HuH-7 (cell line): ENCODE measurements around the gene MOXD1.
"Not testable (repeated sequence)": the region's sequence is repeated elsewhere in the genome, so short reads cannot be mapped to it uniquely, and the experiment has no call there.

Experiments
- DNase-seq: peaks from one replicate; pipeline ENCODE4 v3.0.0; 2011; ENCODE audit warnings: low spot score

Gene MOXD1

GRCh38 chr6:132282696-132283095 lies 118.6 kb downstream of the MOXD1 start:
- no peak for DNase-seq

DNA sequence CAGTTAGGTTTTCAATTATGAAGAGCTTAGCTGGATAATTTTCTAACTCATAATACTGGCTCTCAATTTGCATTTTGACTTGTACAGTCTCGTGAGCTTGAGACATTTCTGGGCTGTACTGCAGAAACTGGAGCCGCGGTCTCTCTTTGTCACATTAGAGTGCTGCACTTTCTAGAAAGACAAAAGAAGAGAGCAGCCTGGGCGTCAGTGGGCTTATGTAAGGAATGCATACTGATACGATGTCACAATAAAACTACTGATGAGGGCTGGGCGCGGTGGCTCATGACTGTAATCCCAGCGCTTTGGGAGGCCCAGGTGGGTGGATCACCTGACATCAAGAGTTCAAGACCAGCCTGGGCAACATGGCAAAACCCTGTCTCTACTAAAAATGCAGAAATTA lies 120.8 kb downstream of the MOXD1 start:
- no peak for DNase-seq

GRCh38 chr6:132279592-132280139 lies 121.6 kb downstream of the MOXD1 start:
- DNase-seq, result peak; percentile 50

DNA sequence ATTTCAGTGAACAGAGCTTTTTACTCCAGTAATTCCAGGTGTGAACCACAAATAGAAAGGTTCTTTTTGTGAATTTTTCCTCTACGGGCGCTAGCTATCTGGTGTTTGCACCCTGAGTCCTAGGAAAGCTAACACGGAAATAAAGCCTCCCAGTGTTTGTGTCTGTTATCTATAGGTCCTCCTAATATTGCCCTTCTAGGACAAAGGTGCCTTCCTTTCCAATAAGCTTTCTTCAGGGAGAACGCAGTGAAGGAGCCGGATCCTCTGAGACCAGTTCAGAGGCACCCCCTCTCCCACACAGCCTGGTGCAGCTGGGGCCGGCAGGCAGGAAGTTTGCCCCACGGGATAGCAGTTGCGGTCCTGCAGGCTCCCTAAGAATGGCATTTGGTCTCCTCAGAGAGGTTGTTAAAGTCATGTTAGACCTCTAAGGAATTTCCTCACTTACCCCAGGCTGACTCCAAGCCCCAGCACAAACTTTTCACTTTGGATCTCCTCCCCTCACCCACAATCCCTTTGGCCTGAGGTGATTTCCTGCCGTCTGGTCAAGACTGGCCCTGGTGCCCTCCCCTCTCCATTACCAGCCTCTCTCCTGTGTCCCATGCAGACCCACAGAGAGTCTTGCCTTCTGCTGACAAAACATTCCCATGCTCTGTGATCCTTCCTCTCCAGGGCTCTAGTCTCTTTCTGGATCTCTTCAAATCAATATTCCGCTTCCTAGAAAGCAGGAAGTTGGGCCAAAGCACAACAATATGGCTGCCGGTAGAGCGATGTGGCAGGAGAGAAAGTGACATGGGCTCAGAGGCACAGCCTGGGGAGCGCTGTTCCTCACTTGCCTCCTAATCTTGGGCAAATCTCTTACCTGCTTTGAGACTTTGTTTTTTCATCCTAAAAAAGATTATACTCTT lies 126.0 kb downstream of the MOXD1 start:
- no peak for DNase-seq

GRCh38 chr6:132272776-132273175 lies 128.5 kb downstream of the MOXD1 start:
- no peak for DNase-seq

DNA sequence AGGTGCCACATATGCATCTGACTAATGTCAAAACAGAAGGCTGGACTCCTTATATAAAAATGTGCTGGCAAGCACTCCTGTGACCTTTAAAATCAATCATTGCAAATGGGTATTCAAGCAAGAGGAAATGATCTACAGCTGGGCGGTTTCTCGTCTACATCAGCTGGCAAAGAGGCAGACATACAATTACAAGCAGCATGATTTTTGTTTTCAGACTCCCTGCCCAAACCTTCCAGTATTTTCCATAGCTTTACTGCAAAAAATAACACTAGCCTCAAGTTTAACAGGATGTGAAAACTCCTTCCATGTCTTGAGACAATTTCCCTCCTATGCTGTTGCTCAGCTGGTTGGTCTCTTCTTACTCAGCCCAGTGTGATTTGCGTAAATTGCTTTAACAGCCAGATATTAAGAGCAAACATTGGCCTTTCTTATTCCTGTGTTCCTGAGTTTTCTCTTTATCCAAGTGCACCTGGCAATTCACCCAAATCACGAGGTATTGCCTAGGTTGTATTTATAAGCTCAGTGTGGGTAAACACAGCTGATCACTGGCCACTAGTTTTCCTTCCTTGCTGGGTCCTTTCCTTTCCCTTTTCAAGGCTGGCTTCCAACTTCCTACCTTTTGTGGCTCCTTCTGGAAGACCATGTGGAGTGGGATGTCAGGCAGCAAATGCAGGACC lies 130.4 kb downstream of the MOXD1 start:
- no peak for DNase-seq

GRCh38 chr6:132268666-132269065 lies 132.6 kb downstream of the MOXD1 start:
- not testable (repeated sequence) for DNase-seq

GRCh38 chr6:132268209-132268608 lies 133.1 kb downstream of the MOXD1 start:
- DNase-seq, result no peak

DNA sequence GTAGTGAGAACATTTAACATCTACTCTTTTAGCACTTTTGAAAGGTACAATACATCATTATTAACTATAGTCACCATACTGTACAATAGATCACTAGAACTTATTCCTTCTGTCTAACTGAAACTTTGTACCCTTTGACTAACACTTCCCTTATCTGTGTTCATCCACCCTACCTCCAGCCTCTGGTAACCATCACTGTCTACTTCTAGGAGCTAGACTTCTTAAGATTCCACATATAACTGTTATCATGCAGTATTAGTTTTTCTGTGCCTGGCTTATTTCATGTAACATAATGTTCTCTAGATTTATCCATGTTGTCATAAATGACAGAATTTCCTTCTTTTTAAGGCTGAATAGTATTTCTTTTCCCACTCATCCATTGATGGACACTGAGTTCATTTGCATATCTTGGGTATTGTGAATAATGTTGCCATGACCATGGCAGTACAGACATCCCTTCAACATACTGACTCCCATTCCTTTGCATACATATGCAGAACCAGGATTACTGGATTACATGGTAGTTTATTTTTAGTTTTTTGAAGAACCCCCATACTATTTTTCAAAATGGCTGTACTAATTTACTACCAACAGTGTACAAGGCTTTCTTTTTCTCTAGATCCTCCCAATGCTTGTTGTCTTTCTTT lies 135.7 kb downstream of the MOXD1 start:
- no peak for DNase-seq

GRCh38 chr6:132264021-132264500 lies 137.2 kb downstream of the MOXD1 start:
- no peak for DNase-seq

DNA sequence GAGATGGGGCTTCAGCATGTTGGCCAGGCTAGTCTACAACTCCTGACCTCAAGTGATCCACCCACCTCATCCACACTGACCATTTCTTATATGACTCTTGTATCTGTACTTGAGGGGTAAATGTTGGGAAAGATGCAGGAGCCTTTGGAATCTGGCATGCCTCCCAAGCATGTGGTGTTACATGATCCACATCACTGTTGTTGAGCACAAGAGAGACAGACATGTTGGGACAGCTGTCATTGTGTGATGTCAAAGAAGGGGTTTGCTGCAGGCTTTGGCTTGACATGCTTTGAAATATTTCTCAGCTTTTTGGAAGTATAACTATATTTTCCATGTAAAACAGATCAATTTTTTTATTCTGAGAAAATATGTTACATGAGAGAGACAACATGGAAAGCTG lies 139.9 kb downstream of the MOXD1 start:
- DNase-seq, result no peak

DNA sequence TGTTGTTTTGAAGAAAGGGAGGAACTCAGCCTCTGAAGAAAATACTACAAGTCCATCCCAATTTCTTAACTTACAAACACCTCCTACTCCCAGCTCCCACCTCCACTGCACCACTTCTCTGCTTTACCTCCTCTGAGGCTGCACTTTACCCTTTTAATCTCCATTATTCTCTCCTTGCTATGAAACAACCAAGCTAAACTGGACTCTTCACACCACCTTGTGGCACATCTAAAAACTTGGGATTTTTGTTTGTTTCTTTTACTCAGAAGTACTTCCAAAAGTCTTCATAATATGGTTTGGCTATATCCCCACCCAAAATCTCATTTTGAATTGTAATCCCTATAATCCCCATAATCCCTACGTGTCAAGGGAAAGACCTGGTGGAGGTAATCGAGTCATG lies 142.2 kb downstream of the MOXD1 start:
- peak; percentile 22 for DNase-seq

- DNase-seq, result no peak
Measured at GRCh38 chr6:132257561-132257960, 143.7 kb downstream of the MOXD1 start.

GRCh38 chr6:132256457-132256856 lies 144.8 kb downstream of the MOXD1 start:
- no peak for DNase-seq

- no peak for DNase-seq
Measured at GRCh38 chr6:132253906-132254305, 147.4 kb downstream of the MOXD1 start.

DNA sequence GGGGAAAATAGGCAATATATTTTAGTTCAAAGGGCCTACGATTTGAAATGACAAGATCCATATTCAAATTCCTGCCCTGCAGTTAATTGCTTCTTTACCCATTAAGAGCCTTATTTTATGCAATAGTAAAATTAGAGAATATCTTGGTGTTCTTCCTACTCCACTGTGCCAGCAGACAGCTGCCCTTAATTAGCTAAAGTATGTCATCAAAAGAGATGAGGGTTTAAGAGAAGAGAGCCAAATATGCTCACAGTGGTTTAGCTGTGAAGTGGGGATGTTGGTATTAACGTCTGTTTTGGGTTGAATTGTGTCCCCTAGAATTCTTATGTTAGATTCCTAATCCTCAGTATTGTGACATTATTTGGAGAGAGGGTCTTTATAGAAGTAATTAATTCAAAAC lies 148.1 kb downstream of the MOXD1 start:
- no peak for DNase-seq

DNA sequence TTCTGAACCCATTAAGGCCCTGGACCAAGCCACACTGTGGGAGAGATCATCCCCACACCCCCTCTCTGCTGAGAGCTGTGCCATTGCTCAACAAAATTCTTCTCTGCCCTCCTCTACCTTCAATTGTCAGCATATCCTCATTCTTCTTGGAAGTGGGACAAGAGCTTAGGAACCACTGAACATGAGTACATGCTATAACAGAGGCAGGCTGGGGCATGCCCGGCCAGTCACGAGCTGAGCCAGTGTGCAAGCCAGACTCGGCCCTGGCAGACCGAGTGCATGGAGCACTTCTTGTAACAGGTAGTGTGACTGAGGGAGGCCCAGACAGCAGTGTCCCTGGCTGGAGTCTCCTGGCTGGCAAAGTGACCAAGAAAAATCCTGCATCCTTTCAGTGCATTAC lies 149.2 kb downstream of the MOXD1 start:
- no peak for DNase-seq

- no peak for DNase-seq
Measured at GRCh38 chr6:132251711-132252110, 149.6 kb downstream of the MOXD1 start.

GRCh38 chr6:132247381-132248159 lies 153.7 kb downstream of the MOXD1 start:
- DNase-seq, result no peak

GRCh38 chr6:132246632-132247270 lies 154.5 kb downstream of the MOXD1 start:
- no peak for DNase-seq

- no peak for DNase-seq
Measured at GRCh38 chr6:132246120-132246617, 155.1 kb downstream of the MOXD1 start.
